ENCODE measurements around the gene STX1B.

DNA sequence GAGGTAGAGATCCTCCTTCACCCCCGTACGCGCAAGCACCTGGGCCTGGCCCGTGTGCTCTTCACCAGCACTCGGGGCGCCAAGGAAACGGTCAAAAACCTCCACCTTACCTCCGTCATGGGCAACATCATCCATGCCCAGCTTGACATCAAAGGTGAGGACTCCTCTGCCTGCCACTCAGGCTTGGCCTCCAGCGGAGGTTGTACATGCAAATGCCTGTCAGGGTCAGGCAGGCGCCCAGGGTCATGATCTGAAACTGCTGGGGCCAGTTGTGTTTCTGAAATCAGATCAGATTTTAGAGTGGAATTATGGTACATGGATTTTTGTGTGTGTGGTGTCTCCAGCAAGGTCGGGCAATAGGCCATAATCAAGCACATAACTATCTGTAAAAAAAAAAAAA lies 49.1 kb downstream of the STX1B start:
- TF ChIP-seq, protein P1, sequence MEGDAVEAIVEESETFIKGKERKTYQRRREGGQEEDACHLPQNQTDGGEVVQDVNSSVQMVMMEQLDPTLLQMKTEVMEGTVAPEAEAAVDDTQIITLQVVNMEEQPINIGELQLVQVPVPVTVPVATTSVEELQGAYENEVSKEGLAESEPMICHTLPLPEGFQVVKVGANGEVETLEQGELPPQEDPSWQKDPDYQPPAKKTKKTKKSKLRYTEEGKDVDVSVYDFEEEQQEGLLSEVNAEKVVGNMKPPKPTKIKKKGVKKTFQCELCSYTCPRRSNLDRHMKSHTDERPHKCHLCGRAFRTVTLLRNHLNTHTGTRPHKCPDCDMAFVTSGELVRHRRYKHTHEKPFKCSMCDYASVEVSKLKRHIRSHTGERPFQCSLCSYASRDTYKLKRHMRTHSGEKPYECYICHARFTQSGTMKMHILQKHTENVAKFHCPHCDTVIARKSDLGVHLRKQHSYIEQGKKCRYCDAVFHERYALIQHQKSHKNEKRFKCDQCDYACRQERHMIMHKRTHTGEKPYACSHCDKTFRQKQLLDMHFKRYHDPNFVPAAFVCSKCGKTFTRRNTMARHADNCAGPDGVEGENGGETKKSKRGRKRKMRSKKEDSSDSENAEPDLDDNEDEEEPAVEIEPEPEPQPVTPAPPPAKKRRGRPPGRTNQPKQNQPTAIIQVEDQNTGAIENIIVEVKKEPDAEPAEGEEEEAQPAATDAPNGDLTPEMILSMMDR (IDR thresholded peaks at IDR 0.05): no peak
- TF ChIP-seq MYBL2 (CRISPR knock-in tag; IDR thresholded peaks at IDR 0.05) (no peak), MAX (CRISPR knock-in tag; IDR thresholded peaks at IDR 0.05) (no peak), SP1 (CRISPR knock-in tag; conservative IDR thresholded peaks at IDR 0.05) (no peak), E2F4 (CRISPR knock-in tag; IDR thresholded peaks at IDR 0.05; ENCODE audit: borderline replicate concordance, low read depth) (no peak), ZBTB21 (CRISPR knock-in tag; IDR thresholded peaks at IDR 0.05; ENCODE audit: borderline replicate concordance) (no peak), ETV6 (CRISPR knock-in tag; IDR thresholded peaks at IDR 0.05) (no peak), HMGXB4 (CRISPR knock-in tag; IDR thresholded peaks at IDR 0.05) (no peak)

Data from WTC11 (cell line).